Lung (tissue), 12 donors: ENCODE data around the gene CSF1R. TPM values are rescaled to one million over a fixed set of nuclear protein-coding genes. Genes with fewer than 3 reads are reported as not detected.
A peak's percentile ranks its signal among the peaks of the same experiment; 100 is the strongest.

Source experiments
- ATAC-seq: fragments of 200-7000 bp; cut with Tn5 transposase; one replicate; pipeline ENCODE4 v1.9.1; 2020; ENCODE audit warnings: moderate number of reproducible peaks; ENCODE audit not compliant: insufficient read depth, low FRiP score
- DNase-seq, 3 donors: peaks; one replicate each; pipeline ENCODE4 v3.0.0-alpha.2; 2013 to 2017
- H3K27ac ChIP-seq, 2 donors: one replicate each; pipeline ENCODE4 v1.5.1; 2013; ENCODE audit warnings: mild to moderate bottlenecking in 2 of 2, moderate library complexity in 2 of 2, control low read depth in 1 of 2, inconsistent platforms in 1 of 2, low read depth in 1 of 2, low read length in 1 of 2
- H3K27me3 ChIP-seq, 3 donors: one replicate each; pipeline ENCODE4 v1.5.1; 2013; ENCODE audit warnings: low read length in 2 of 3; ENCODE audit not compliant: control insufficient read depth in 3 of 3, insufficient read depth in 3 of 3
- H3K36me3 ChIP-seq, 4 donors: one replicate each; pipeline ENCODE4 v1.5.1; 2013; ENCODE audit warnings: low read length in 4 of 4, mild to moderate bottlenecking in 1 of 4, moderate library complexity in 1 of 4; ENCODE audit not compliant: control insufficient read depth in 4 of 4, insufficient read depth in 4 of 4
- H3K4me1 ChIP-seq, 5 donors: one replicate each; pipeline ENCODE4 v1.5.1; 2013; ENCODE audit warnings: low read length in 5 of 5, mild to moderate bottlenecking in 2 of 5, moderate library complexity in 1 of 5; ENCODE audit not compliant: control insufficient read depth in 5 of 5, insufficient read depth in 5 of 5
- H3K4me3 ChIP-seq: one replicate; pipeline ENCODE4 v1.5.1; 2013; ENCODE audit warnings: mild to moderate bottlenecking, control low read depth, moderate library complexity
- H3K9ac ChIP-seq, 2 donors: one replicate each; pipeline ENCODE4 v1.5.1; 2013; ENCODE audit warnings: low read length in 2 of 2, control low read depth in 1 of 2; ENCODE audit not compliant: insufficient read depth in 1 of 2
- H3K9me3 ChIP-seq, 4 donors: one replicate each; pipeline ENCODE4 v1.5.1; 2013; ENCODE audit warnings: low read length in 3 of 4, mild to moderate bottlenecking in 1 of 4, moderate library complexity in 1 of 4; ENCODE audit not compliant: control insufficient read depth in 4 of 4, insufficient read depth in 3 of 4
- WGBS, 2 donors: extraction: QIAGEN DNeasy Blood & Tissue Kit; methylation state at CpG; one replicate each; pipeline ENCODE4 v1.1.7; 2013; 5-methylcytosine and 5-hydroxymethylcytosine counted together
- polyA plus RNA-seq, 2 donors: library from polyadenylated mRNA; stranded (reverse); fragments of 200-250 nt; gene quantifications; one replicate each; pipeline ENCODE4 v1.2.1, GENCODE V29; 2013
- total RNA-seq, 2 donors: library from RNA; depleted of rRNA in 1 of 2; stranded (reverse); fragments of >200 nt in 1 of 2; gene quantifications; one replicate each; pipeline ENCODE4 v1.2.1, GENCODE V29; 2014 to 2021
- TF ChIP-seq, protein P1 (sequence below): IDR thresholded peaks from 2 replicates; pipeline ENCODE4 v1.5.1; 2012; ENCODE audit warnings: mild to moderate bottlenecking; ENCODE audit errors: control extremely low read depth, extremely low read depth
- donor health status: control.
- donor health status: control.
- donor health status: Bipolar disorder and iron deficiency.
- donor health status: healthy.
- donor health status: DM: yes; HTN: yes; CAD: no.

The CSF1R gene
- total and polyA plus RNA-seq, 4 donors = 13.0 to 65.0 (median 40.7) TPM

DNA sequence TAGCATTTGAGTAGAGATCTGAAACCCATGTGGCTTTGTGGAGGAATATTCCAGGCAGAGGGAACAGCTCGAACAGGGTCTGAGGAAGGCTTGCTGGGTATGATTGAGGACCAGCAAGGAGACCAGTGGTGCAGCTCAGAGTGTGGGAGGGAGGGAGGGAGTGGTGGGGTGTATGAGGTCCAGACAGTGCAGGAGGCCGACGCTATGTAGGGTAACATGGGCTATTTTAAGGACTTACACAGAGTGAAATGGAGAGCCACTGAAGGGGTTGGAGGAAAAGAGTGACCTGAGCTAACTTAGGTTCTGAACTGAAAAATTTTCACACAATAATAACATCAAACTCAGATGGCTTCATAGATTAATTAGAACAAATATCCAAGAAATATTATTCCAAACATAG is 43.9 kb downstream of the CSF1R start:
- 93 to 97% methylated on average over 3 of the region's 3 CpGs for WGBS, 2 donors
- no peak for DNase-seq
- Histone ChIP-seq H3K4me3 (no peak overlapping the region), H3K36me3 (peaks cover 31 to 42% (median 36%) of the 10 kb centered on the region in 4 donors), H3K27me3 (no peaks in the 10 kb centered on the region), H3K4me1 (peaks cover 4 to 15% (median 8%) of the 10 kb centered on the region in 5 donors), H3K9me3 (peaks cover 0 to 2% (median 0%) of the 10 kb centered on the region in 4 donors), H3K9ac (no peak overlapping the region), H3K27ac (no peak overlapping the region)
- no peak for ATAC-seq
- TF ChIP-seq, protein P1, sequence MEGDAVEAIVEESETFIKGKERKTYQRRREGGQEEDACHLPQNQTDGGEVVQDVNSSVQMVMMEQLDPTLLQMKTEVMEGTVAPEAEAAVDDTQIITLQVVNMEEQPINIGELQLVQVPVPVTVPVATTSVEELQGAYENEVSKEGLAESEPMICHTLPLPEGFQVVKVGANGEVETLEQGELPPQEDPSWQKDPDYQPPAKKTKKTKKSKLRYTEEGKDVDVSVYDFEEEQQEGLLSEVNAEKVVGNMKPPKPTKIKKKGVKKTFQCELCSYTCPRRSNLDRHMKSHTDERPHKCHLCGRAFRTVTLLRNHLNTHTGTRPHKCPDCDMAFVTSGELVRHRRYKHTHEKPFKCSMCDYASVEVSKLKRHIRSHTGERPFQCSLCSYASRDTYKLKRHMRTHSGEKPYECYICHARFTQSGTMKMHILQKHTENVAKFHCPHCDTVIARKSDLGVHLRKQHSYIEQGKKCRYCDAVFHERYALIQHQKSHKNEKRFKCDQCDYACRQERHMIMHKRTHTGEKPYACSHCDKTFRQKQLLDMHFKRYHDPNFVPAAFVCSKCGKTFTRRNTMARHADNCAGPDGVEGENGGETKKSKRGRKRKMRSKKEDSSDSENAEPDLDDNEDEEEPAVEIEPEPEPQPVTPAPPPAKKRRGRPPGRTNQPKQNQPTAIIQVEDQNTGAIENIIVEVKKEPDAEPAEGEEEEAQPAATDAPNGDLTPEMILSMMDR = no peak

DNA sequence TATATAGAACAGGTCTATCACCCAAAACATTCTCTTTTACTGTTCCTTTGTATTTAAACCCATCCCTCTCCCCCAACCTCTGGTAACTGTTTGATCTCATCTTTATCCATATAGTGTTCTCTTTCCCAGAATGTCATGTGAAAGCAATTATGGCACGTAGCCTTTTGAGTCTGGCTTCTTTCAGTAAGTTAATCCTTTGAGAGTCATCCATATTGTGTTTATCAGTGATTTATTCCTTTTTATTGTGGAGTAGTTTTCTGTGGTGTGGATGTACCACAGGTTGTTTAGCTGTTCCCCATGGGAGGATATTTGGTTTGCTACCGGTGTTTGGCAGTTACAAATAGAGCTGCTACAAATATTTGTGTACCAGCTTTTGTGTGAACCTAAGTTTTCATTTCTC is 47.8 kb downstream of the CSF1R start:
- H3K27ac ChIP-seq = no peak overlapping the region
- no peak overlapping the region for H3K9ac ChIP-seq
- H3K36me3 ChIP-seq = peaks cover 43 to 55% (median 46%) of the 10 kb centered on the region in 4 donors
- ATAC-seq (no peak), DNase-seq (no peak)
- H3K27me3 ChIP-seq = no peaks in the 10 kb centered on the region
- H3K4me1 ChIP-seq = peaks cover 0 to under 1% (median 0%) of the 10 kb centered on the region in 5 donors
- no peaks in the 10 kb centered on the region for H3K9me3 ChIP-seq
- TF ChIP-seq, protein P1 = no peak
- WGBS, 2 donors = 92 to 93% methylated on average over 2 of the region's 2 CpGs
- no peak overlapping the region for H3K4me3 ChIP-seq

DNA sequence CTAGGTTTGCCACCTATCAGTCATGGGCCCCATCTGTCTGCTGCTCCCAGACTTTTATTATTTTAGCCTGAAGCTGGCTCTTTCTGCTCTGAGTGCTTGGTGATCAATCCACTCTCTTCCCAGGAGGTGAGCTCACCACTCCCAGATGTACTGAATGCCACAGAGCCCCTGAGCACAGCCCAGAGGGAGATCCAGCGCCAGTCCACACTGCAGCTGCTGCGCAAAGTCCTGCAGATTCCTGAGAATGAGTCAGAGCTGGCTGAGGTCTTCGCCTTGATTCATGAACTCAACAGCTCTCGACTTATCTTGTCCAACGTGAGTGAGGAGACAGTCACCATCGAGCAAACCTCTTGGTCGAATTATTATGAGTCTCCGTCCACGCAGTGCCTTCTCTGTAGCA is 49.8 kb downstream of the CSF1R start:
- TF ChIP-seq, protein P1 = no peak
- ATAC-seq (no peak), DNase-seq (no peak)
- H3K36me3 ChIP-seq = peaks cover 45 to 65% (median 51%) of the 10 kb centered on the region in 4 donors
- no peak overlapping the region for H3K4me3 ChIP-seq
- no peaks in the 10 kb centered on the region for H3K27me3 ChIP-seq
- no peaks in the 10 kb centered on the region for H3K9me3 ChIP-seq
- 92 to 95% methylated on average over 9 of the region's 9 CpGs for WGBS, 2 donors
- H3K27ac ChIP-seq = peak overlapping the region in 1 of 2 donors; percentile 45
- H3K9ac ChIP-seq = no peak overlapping the region
- no peaks in the 10 kb centered on the region for H3K4me1 ChIP-seq
